Pons (tissue), 1 donor: ENCODE data around the gene CIZ1.
A peak's percentile ranks its signal among the peaks of the same experiment; 100 is the strongest.
"Not testable (repeated sequence)": the region's sequence is repeated elsewhere in the genome, so short reads cannot be mapped to it uniquely, and the experiment has no call there.

Source experiments
- DNase-seq: peaks from one replicate; pipeline ENCODE4 v3.0.0-alpha.2; 2016; ENCODE audit warnings: low spot score

CIZ1 gene

DNA sequence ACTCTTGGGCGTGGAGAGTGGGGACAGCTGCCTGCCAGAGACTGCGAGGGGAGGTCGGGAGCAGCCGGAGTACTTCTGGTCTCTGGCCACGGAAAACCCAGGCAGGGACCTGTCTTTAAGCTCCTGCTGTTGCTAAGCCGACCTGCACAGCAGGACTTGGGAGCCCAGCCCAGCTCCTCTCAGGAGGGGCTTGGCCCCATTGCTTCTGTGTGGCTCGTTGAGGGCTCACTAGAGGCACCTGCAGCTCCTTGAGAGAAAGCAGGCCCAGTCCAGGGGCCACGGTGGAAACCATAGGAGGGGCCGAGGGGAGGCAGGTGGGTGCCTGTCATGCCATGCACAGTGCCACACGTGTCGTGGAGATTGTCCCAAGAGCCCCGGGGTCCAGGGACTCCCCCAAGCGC, 45.4 kb downstream of the CIZ1 start:
- DNase-seq = no peak

DNA sequence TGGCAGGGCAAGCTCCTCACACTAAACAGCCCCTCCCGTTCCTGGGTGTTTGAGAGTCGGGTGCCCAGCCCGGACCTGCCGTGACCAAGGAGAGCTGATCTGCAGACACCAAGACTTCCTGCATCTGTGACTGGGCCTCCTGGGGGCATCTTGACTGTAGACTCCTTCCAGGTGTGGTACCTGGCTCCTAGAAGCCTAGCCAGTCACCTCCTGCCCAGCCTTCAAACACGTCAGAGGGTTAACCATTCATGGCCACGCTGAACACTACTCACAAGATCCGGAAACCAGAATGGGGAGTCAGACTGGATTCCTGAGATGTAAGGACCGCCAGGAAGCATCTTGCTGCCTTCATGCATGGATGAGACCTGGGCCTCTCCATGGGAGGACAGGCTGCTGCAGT, 45.8 kb downstream of the CIZ1 start:
- no peak for DNase-seq

DNA sequence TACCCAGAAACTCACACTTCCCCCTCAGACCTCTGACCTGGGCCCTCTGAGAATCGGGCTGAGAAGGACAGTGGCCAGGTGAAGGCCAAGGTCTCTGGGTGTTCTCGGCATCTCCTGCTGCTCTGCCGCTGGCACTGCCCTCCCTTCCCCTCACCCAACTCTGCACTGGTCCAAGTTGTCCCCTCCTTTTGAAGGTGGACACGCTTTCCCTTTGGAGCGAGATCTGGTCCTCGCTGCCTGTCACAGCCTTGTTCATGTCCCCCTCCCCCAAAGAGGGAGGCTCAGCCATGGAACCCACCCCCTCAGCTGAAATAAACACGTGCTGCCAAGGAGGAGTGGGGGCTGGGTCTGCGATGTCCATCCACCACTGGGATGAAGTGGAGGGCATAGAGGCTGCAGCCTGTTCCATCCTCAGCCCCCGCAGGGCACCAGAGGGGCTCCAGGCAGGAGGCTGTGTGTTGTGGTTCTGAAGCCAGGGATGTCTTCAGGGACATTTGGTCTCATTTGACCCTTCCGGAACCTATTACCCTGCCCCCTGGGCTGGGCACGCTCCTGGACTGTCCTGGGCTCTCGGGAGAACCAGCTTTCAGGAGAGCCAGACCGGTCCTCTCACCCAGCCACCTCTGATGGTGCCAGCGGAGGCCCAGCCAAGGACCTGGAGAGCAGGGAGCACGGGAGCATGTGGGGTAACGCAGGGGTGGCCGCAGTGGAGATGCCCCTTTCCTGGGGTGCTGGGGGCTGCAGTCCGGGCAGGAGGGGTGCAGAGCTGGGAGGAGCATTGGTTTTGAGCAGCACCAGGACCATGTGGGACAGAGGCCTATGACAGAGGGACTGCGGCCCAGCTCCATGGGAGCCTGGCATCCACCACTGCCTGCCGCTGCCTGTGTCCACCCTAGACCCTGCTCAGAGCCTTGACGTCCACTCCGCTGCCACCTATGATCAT, 46.9 kb downstream of the CIZ1 start:
- no peak for DNase-seq

DNA sequence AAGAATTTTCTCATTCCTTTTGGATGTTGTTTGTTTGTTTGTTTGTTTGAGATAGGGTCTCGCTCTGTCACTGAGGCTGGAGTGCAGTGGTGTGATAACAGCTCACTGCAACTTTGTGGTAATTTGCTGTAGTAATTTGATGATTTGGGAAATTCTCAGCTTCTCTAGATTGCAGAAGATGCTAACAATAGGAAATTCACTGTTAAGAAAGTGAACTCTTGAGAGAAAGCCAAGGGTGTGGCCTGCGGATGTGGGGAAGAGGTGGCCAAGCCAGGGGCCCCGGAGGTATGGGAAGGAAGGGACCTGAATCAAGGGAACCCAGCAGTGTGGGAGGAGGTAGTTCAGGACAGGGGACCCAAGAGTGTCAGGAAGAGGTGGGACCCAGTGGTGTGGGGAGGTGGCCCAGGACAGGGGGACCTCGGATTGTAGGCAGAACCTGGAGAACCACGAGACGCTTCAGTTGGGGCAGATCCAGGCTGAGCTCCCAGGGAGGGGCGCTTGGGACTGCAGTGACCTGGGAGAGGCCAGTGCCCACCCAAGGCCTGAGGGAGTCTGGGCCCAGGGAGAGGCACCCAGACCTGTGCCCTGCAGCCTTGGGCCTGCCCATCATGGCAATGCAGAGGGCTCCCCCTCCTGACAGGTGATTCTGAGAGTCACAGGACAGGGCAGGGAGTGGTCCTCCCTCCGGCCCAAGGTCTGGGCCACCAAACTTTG, 47.7 kb downstream of the CIZ1 start:
- no peak for DNase-seq

GRCh38 chr9:128142596-128142995, 48.8 kb downstream of the CIZ1 start:
- no peak for DNase-seq

GRCh38 chr9:128142061-128142460, 49.3 kb downstream of the CIZ1 start:
- DNase-seq = no peak

- no peak for DNase-seq
Observed at GRCh38 chr9:128141604-128142003, 49.8 kb downstream of the CIZ1 start.

- DNase-seq = no peak
Observed at GRCh38 chr9:128139621-128140020, 51.8 kb downstream of the CIZ1 start.

DNA sequence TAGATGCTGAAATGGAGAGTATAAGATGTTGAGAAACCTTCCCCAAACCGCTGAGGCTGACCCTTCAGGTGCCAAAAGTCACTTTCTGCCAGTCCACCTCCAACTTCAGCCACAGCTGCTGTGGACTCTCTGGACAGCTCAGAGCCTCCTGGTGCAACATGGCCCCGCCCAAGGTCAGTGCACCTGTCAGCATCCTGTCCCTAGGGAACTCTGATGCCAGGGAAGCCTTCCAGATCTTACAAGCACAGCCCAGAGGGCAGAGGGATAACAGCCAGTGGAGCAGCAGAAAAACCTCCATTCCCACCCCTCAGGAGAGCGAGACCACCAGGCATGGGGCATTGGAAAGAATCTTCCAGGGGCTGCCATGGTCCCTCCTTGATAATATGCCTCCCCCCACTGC, 53.4 kb downstream of the CIZ1 start:
- DNase-seq = no peak

DNA sequence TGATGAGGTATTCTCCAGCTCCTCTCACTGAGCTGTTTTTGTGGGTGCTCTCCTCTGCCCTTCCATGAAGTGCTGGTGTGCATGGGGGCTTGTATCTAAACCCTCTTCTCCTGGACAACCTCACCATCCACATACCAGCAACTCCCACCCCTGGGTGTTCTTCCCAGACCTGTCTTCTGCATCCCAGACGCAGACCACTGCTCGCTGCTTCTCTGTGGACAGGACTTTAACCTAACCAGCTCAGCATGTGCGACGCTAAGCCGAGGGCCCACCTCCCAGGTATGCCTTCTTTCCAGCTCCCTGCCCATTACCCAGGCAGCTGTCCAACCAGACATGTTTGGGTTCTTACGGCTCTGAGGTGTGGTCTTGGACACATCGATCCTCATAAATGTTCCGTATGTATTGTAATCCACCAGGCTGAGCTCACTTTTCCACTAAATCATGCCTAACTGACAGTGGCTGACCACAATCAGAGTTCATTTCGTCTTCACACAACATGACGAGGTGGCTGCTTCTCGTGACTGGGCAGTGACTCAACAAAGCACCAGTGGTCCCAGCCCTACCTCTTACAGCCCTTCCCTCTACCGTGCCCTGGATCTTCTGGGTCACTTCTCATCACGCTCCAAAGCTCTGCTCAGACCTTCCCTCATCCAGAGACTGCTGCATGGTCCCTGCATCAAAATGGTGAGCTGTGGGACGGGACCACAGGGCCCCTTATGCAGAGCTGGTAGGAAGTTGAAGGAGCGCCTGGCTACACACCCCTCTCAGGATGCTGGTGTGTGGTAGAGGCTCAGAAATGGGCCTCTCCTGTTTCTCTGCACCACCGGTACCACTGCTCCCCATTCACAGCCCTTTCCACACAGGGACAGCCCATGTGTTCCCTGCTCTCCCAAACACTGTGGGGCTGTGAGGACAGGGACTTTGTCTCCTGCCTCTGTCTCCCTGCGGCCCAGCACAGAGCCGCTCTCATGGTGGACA, 54.3 kb downstream of the CIZ1 start:
- DNase-seq = no peak

DNA sequence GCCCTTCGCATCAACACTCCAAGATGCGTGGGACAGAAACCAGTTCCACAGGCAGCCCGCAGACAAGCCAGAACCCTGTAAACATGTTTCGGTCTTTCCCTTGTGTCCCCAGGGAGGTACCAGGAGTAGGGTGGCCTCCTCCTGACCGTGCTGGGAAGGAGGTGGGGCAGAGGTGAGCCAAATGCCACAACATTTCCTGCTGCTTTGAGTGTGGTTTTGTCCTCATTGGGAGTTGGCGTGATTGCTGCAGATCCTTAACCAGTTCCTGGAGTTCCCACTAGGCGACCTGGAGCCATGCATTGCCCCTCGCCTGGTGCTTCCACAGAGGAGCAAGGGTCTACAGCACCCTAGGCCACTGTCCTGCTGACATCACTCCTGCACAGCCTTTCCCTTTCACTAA, 55.8 kb downstream of the CIZ1 start:
- DNase-seq = not testable (repeated sequence)

- not testable (repeated sequence) for DNase-seq
Observed at GRCh38 chr9:128132139-128132538, 59.2 kb downstream of the CIZ1 start.

- not testable (repeated sequence) for DNase-seq
Observed at GRCh38 chr9:128131346-128131745, 60.0 kb downstream of the CIZ1 start.

DNA sequence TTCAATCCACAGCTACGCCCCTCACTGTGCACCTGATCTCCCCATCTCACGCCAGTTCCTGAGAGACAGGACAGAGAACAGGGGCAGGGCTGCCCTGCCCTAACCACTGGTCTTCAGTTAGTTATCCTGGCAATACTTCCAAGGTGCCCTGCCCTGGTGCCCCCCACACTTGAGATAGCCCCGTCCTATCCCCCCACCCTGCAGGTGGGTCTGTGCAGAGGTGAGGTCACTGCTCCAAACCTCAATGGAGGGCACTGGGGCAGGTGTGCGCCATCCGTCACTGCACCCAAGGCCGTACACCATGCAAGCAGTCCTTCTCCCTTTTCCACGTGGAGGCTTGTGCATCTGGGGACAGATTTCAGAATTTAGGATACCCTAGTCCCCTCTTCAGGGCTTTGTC, 60.7 kb downstream of the CIZ1 start:
- DNase-seq = not testable (repeated sequence)

DNA sequence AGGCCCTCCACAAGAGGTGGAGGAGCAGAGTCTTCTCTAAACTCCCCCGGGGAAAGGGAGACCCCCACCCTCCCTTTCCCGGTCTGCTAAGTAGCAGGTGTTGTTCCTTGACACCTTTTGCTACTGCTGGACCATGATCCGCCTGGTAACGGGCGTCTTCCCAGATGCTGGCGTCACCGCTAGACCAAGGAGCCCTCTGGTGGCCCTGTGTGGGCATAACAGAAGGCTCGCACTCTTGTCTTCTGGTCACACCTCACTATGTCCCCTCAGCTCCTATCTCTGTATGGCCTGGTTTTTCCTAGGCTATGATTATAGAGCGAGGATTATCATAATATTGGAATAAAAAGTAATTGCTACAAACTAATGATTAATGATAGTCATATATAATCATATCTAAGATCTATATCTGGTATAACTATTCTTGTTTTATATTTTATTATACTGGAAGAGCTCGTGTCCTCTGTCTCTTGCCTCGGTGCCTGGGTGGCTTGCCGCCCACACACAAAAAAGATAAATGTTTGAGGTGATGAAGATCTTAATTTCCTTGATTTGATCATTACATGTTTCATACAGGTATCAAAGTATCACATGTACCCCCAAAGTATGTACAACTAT, 61.3 kb downstream of the CIZ1 start:
- not testable (repeated sequence) for DNase-seq

- no peak for DNase-seq
Observed at GRCh38 chr9:128128836-128129590, 62.4 kb downstream of the CIZ1 start.

DNA sequence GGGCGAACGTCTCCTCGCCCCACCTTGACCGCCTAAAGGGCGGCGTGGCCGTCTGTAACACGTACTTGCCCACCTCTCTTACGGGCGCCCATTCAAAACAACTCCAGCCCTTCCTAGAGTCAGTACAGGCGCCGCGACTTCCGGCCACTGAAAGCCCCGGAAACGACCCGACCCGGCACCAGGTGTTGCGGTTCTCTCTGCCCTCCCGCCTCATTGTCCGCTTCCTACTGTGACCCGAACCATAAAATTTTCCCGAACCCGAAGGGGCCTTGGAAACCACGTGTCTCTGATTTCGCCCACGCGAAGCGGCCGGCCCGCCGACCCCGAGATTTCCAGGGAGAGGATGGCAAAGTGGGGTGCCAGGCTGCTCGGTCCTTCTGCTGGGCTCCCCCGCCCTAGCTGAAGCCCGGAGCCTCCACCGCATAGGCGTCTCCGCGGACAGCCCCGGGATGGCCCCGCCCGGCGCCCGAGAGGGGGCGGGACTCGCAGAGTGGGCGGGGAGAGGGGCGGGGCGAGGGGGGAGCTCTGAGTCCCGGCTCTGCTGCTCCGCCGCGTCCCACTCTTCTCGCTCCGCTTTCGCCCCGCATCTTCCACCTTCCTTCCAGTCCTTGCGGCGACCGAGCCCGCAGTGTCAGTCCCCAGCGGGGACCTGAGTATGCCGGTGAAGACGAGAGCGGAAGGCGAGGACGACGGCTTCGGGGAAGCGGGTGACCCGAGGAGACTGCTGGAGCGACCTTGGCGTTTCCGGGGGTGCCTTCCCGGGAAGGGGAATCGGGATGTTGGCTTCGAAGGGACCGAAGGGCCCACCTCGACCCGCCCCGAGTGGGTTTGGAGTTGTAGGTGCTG, 63.2 kb downstream of the CIZ1 start:
- peak; percentile 91 for DNase-seq

DNA sequence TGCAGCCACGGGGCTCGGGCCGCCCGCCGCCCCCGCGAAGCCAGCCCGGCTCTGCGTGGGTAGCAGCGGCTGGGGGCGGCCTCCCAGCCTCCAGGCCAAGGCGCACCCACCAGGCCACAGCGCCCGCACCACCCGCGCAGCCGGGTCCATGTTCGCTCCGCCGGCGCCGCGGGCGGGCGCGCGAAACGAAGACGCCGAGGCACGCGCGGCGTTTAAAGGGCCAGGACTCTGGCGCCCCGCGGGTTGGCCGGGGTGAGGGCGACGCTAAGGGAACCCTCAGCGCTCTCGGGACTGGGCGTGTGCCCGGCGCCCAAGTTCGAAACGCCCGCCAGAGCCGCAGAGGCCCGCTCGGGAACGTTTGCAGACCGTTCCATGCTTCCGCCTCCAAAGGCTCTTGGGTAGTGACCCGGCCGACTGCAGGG, 63.8 kb downstream of the CIZ1 start, which contains the start of gene PTGES2:
Gene PTGES2, minus strand, starts transcription at position 162 of the 422 bp plus-strand sequence. Its CDS starts 12 bp downstream, at position 150.
- peak; percentile 81 for DNase-seq

- no peak for DNase-seq
Observed at GRCh38 chr9:128125580-128126354, 65.6 kb downstream of the CIZ1 start.
